HG03135 (cell line): ENCODE results near the gene RYR2.

Experiments used
- ATAC-seq: cut with Tn5 transposase; IDR thresholded peaks from one replicate; pipeline ENCODE4 v1.9.1; 2021; ENCODE audit warnings: mild to moderate bottlenecking, moderate library complexity; ENCODE audit not compliant: unreplicated experiment

The RYR2 gene

DNA sequence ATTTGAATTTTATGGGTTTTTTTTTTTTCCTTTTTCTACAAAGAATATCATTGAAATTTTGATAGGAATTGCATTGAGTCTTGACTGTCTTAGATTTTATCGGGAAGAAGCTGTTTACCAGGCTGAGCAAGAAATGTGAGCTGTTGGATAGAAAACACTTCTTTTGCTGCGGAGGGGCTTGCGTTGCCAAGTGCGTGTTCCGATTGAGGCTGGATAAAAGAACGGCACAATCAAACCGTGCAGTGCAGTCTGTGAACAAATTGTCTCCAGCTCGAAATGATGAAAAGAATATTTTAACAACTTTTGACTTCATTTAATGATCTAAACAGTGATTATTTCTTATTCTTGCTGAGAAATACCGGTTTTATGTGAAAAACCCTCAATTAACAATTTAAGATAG, 149.4 kb downstream of the RYR2 start:
- ATAC-seq: no peak

DNA sequence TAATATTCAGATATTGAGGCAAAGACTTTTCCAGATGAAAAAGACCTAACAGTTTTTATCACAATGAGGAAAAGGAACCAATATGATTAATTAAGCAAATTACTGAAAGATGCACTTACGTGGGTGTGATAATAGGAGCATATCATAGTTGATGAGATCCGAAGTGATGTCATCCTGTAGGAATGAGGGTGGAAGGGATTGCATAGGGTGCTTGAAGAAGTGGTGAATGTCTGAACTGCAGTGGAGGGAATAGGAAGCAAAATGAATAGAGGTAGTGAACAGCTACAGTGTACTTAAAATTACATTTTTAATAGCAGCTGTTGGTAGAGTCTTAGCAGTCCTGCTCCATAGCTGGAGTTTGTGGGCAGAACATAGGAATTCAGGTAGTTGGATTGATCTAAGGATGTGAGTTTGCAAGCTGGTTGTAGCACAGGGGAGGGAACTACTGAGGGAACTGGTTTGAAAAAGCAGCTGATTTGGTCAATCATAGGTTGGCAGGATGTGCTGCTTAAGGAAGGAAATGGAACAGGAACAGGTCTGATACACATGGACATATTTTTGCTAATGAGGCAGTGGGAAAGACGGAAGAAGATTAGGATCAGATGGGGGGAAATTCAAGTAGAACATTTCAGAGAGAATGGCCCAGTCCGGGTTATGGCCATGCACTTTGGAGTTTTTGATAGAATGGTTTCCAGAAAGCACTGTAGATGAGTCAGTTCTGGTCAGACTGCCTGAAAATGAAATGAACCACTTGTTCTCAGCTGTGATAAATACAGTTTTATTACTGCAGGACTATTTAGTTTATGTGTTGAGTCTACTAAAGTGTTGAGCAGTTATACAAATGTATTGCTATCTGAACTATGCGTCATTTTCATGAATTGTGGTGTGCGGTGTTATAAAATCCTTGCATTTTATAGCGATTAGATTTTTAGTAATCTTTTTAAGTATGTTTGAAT, 155.8 kb downstream of the RYR2 start:
- ATAC-seq: no peak

- ATAC-seq: no peak
These were observed 157.0 kb downstream of the RYR2 start for GRCh38 chr1:237199026-237199425.

DNA sequence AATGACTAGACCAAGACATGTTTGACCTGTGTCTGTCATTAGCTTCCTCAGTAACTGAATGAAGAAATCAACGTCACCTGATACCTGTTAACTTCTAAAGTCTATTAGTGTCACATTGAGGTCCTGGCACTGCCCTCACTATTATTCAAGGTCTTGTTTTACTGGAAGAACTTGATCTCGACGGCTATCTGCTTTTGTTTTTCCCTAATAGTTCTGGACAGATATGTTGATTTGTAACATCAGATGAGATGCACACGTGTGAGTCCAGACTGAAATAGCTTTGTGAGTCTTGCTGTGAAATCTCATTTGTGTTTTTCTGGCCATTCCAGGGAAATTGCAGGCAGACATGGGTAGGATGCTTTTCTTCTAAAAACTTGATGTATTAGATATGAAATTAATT, 159.2 kb downstream of the RYR2 start:
- no peak for ATAC-seq

DNA sequence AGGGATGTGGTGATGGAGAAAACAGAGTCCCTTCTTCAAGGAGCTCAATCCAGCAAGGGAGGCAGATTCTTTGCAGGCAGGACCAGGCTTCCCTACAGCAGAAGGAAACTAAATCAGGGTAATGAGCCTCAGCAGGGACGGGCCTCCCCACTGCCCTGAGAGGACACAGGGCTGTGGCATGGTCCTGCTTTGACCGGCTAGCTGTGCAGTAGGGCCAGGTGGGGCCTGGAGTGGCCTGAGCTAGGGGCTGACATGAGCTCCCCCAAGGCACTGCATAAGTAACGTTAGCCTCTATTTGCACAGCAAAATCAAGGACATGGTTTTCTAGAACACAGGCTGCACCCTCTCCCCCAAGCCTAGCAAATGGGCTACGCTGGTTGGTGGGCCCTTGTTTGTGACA, 162.9 kb downstream of the RYR2 start:
- ATAC-seq: no peak

DNA sequence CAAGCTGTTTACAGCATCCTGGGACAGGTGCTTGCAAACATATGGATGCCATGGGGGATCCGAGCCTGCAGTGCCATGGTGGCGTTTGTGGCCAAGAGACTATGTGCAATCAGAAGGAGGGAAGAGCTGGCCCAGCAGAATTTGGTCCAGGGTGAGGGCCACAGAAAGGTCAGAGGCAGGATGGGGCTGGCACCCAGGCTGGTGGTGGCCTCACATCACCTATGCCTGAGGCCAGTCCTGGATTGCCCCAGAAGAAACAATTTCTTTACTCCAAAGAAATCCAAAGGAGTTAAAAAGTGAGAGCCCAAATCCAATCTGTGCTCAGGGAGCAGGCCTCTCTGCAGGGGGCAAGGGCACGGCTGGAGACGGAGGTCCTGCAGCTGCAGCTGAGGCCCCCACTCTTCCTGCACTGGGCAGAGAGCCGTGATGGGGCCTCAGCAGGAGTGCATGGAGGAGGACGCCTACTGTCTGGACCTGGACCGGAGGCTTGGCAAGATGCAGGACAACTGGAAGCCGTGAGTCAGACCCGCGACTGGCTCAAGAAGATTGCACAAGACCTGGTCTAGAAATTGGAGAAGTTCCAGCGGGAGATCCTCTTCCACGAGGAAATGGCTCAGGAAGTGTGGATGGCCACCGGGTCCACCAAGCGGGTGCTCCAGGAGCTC, 163.5 kb downstream of the RYR2 start:
- ATAC-seq: no peak

DNA sequence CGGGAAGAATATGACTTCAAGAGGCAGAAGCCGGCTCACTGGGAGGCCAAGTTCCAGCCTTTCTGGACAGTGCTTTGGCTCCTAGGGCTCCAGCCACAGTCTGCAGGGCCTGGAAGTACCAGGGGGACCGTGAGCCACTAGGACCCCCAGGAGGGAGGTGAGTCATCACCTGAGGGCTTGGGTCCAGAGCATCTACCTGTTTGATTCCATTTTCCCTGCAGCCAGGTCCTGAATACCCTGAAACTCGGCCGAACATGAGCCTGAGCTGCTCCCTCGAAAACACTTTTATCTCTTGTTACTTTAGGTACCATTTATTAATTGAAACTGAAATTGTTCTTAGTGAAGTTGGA, 164.1 kb downstream of the RYR2 start:
- ATAC-seq: no peak

DNA sequence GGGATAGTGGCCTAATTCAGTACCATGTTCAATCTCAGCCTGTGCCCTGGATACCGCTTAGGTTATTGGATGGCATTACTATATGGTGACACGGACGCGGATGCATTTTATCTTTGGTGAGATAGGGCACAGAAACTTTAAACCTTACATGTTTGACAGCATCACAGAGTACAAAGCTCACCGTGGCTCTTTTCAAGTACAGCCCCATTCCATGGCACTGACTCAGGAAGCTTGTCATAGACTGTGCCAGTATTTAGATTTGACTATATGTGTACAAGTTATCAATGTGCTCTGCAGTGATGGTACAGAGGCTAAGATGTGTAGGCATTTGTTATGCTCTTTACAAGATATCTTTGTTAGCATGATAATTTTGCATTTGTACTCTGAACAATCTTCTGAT, 169.0 kb downstream of the RYR2 start:
- ATAC-seq: no peak

DNA sequence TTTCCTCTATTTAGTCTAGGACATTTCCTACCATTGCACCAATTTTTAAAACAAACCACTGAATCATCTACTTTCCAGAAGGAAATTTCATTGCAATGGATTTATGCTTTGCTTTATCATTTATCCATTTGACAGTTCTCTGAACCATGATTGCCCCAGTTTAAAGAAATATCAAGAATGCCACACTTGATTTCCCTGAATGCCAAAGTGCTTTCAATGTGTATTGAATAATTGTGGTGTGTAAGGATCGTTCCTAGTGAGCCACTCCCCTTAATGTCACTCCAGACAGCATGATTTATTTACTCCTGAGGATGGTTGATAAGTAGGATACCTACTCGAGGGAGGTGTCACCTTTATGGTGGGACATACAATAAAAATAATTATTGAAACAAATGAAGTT, 169.6 kb downstream of the RYR2 start:
- ATAC-seq: no peak

- ATAC-seq: no peak
These were observed 178.0 kb downstream of the RYR2 start for GRCh38 chr1:237219751-237220642.

DNA sequence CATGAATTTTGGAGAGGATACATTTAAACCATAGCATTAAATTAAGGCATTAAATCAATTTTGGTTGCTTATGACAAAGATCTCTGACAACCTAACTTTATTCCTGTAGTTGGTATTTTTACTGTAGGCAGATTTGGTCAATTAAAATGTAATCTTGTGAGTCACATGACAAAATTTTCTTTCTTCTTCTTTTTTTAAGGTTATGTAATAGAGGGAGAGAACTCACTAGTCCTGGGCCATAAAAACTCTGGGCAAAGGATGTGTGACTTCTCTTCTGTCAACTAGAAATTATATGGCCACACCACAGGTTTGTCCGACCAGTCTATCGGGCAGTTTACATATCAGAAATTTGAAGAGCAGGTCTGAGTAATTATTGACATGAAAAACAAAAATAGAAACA, 181.4 kb downstream of the RYR2 start:
- ATAC-seq: no peak

GRCh38 chr1:237226177-237226944, 184.4 kb downstream of the RYR2 start:
- ATAC-seq: no peak

- ATAC-seq: no peak
These were observed 185.5 kb downstream of the RYR2 start for GRCh38 chr1:237227476-237227875.

- ATAC-seq: no peak
These were observed 186.4 kb downstream of the RYR2 start for GRCh38 chr1:237228421-237228820.

DNA sequence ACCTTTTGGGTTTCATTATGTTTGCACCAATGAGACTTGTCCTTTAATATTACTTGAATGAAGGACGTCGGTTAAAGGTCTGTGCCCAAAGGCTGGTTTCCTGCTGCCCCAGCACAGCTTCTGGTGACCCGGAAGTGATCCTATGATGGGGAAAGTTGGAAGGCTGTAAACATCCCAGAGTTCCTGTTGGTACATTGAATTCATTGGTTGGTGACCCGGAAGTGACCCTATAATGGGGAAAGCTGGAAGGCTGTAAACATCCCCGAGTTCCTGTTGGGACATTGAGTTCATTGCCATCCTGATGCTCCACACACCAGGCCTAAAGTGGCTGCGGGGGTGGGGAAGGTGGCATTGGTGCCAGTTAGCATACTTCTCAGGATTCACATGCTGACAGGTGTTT, 187.3 kb downstream of the RYR2 start:
- ATAC-seq: no peak

- no peak for ATAC-seq
These were observed 190.5 kb downstream of the RYR2 start for GRCh38 chr1:237232501-237232900.

DNA sequence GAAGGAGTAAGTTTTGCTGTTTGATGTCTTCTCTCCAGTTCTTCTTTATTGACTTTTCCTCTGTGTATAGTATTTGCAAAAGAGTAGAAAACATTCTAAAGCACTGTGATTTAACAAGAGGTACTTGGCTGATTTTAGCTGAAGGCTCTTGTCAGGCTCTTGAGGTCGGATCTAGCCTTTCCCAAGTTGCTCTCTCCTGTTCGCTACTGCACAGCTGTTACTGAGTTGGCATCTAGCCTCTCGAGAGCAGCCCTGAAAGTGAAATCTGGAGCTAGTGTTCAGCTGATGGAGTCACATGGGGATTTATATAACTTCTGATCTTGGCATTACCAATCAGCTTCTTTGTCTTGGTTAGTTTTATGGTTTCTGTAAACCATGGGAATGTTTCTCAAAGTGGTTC, 193.1 kb downstream of the RYR2 start:
- ATAC-seq: no peak

DNA sequence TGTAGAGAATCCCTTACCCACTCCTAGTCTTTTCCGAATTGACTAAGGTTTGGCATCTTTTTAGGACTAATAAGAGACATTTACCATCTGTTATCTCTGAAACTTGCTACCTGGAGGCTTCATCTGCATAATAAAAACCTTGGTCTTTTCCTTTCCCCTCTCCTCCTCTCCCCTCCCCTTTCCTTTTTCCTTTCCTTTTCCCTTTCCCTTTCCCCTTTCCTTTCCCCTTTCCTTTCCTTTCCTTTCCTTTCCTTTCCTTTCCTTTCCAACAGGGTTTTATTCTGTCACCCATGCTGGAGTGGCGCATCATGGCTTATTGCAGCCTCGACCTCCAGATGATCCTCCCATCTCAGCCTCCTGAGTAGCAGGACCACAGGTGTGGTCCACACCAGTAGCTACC, 195.7 kb downstream of the RYR2 start:
- ATAC-seq: no peak

DNA sequence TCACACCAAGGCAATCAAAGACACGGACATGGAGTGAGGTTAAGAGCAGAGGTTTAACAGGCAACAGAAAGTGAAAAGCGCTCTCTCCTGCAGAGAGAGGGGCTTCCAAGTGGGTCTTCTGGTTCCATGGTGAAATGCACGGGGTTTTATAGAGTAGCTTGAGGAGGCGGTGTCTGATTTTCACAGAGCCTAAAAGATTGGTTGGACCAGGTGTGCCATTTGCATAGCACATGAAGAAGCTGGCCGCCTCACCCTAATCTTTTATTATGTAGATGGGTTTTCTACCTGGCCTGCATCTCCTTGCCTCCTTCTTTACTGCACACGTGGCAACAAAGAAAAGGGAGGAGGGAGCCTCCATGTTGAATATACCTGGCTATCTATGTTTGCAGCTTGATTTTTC, 197.3 kb downstream of the RYR2 start:
- ATAC-seq: no peak

- ATAC-seq: no peak
These were observed 199.1 kb downstream of the RYR2 start for GRCh38 chr1:237241038-237241437.

GRCh38 chr1:237244778-237245177, 202.8 kb downstream of the RYR2 start:
- ATAC-seq: no peak
